Measurements from ENCODE around the gene HYDIN. TPM values are rescaled to one million over a fixed set of nuclear protein-coding genes. Genes with fewer than 3 reads are reported as not detected.

The HYDIN gene
- total RNA-seq, 1 experiment from 2014 or later = 0.50 TPM

DNA sequence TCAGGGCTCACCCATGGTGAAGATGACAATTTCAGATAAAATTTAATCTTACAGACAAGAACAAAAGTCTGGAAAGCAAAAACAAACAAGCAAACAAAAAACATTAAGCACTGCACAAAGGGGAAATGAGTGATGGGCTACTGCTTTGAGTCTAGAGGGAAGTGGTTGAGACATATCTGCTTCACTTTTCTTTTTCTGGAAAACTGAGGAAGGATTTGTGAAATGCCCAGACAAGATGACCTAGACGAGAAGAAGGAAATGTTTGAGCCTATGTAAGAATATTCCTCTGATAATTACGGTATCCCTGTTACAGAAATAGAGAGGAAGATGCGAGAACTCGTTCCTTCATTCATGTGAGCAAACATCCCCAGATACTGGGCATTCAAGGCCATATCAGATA is 11.5 kb upstream of the HYDIN start:
- in situ Hi-C loops (cut with HindIII; ENCODE audit: low pct_unique_long_range_greater_than_20kb, low sequenced_read_pairs) = no loop called here
- no peak for DNase-seq (ENCODE audit: low read depth, low spot score)

DNA sequence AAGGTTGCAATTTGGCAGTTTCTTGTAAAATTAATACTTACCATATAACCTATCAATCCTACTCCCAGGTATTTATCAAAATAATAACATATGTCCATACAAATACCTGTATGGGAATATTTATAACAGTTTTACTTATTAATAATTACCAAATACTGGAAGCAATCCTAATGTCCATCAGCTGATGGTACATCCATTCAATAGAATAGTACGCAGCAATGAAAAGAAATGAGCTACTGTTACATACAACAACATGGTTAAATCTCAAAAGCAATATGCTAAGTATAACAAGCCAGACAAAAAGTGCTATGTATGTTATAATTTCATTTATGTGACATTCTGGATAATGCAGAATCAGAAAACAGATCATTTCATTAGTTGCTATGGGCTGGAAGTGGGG is 1.2 kb downstream of the HYDIN start:
- in situ Hi-C loops (cut with HindIII; ENCODE audit: low pct_unique_long_range_greater_than_20kb, low sequenced_read_pairs) = no loop called here
- no peak for DNase-seq (ENCODE audit: low read depth, low spot score)

DNA sequence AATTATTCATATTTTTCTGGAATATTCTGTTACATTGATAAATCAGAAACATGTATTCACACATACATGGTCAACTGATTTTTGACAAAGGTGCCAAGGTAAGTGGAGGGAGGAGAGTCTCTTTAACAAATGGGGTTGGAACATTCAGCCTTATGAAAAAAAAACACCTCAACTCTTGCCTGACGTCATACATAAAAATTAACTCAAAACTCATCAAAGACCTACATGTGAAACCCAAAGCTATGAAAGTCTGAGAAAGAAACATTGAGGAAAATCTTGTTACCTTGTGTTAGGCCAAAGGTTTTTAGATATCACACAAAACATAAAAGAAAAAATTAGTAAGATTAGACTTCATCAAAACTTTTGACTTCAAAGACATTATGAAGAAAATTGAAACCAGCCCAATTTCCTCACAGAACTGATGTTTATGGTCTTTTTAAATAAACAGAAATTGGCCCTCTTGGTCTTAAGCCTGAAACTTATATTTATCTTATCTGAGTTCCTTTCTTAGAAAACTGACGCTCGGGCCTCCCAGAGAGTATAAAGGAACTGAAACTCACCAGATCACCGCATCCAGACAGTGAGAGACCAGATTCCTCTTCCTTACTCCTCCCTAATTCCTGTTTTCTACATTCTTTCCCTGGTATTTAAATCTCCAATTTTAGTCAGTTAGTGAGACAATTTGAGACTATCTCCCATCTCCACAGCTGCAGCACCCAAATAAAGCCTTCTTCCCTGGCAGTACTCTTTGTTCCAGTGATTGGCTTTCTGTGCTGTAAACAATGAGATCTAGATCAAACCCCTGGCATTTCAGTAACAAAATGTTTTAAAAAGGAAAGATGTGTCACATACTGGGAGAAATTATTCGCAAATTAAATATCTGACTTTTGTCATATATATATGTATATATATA is 4.0 kb downstream of the HYDIN start:
- in situ Hi-C loops (cut with HindIII; ENCODE audit: low pct_unique_long_range_greater_than_20kb, low sequenced_read_pairs) = no loop called here
- DNase-seq (ENCODE audit: low read depth, low spot score) = no peak

DNA sequence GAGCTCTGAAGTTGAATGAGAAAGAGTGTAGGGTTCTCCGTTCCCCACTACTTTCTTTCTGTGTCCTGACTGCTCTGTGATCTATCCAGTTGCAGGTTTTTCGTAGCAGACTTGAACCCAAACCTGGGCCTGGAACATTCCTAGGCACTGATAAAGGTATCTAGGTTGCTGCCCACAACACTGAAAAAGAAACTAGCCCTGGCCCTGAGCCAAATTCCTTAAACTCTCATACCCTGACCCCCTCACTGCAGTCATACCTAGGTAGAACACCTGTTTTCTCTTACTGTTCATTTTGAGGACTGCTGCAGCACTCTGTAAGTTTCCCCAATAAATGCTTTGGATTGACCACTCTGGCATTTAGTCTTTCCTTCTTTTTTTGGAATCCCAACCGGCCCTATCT is 5.4 kb downstream of the HYDIN start:
- in situ Hi-C loops (cut with HindIII; ENCODE audit: low pct_unique_long_range_greater_than_20kb, low sequenced_read_pairs) = no loop called here
- no peak for DNase-seq (ENCODE audit: low read depth, low spot score)

DNA sequence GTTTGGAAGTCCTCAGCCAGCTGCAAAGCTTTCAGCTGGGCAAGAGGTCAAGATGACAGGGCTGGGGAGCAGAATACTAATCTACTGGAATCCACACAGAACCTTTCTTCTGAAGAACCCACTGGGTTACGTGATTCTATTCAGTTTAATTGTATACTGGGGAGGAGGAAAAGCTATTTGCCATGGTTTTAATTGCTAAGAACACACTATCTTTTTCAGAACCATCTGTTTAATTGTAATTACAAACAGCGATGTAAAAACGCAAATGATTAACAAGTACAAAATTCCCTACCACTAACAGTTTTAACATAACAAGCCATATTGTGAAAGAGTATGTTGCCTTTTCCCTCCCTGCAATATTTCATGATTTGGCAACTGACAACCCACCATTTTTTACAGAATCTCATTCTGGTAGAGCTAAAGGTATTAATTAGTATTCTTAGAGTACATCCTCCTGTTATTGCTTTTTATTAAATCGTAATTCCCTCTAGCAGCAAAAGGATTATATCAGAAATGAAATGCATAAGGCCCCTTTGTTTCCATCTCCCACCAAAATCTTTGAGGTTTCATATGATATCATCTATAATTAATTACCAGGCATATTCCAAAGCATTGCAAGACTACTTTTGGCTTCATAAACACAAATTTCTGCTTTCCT is 12.1 kb downstream of the HYDIN start:
- DNase-seq (ENCODE audit: low read depth, low spot score) = no peak
- in situ Hi-C loops (cut with HindIII; ENCODE audit: low pct_unique_long_range_greater_than_20kb, low sequenced_read_pairs) = no loop called here

DNA sequence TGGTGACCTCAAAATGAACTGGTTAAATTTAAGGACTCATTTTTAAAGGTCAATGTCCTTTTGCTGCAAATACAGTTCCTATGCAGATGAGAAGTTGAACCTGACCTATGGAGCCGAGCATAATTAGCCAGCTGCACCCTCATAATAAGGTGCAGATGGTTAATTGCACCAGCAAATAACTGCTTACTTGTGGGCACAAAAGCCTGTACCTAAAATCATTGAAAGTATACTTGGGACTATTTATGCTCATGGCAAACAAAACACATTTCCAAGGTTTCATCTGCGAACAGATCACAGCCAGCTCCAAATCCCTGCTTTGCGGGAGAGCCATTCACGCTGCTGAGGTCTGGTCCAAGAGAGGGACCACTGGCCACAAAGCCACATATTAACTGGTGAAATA is 13.0 kb downstream of the HYDIN start:
- DNase-seq (ENCODE audit: low read depth, low spot score) = no peak
- in situ Hi-C loops (cut with HindIII; ENCODE audit: low pct_unique_long_range_greater_than_20kb, low sequenced_read_pairs) = no loop called here

DNA sequence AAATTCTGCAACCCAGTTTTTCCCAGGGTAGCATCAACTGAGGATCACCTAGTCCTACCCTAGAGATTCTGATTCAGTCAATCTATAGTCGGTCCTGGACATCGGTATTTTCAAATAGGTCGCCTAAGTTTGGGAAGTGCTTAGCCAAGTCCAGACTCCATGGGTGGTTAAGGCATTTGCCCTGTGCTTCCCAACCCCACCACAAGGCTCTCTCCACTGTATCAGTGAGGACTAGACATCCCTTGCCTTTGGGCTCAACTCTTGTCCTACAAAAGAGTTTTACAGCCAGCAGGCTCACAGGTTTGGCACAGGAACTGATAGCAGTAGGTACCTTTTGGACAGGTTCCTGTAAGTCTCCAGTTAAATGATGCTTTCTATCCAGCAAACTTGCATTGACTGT is 13.8 kb downstream of the HYDIN start:
- in situ Hi-C loops (cut with HindIII; ENCODE audit: low pct_unique_long_range_greater_than_20kb, low sequenced_read_pairs) = no loop called here
- DNase-seq (ENCODE audit: low read depth, low spot score) = peak; percentile 16

DNA sequence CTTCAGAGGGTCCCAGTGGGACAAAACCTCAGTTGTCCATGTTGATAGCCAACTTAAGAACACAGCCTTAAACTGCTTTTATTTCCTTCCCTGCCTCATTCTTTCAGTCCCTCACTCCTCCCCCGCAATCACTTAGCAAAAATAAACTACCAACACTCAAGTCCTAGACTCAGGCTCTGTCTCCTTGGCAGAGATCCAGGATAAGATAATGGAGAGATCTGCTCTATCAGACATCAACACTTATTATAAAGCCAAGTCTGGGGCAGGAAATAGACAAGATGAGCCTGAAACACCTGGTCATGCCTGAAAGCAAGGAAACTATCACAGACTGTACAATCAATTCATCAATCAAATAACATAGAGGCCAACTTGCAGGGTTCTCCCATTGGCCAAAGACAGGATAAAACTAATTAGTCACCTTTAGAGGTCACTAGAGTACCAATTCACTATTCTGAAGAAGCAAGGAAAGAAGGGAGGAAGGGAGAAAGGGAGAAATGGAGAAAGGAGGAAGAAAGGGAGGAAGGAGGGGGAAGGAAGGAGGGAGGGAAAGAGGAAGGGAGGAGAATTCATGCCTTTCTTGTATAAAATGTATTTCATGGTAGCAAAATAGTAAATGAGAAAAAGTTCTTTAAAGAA is 15.7 kb downstream of the HYDIN start:
- in situ Hi-C loops (cut with HindIII; ENCODE audit: low pct_unique_long_range_greater_than_20kb, low sequenced_read_pairs) = no loop called here
- DNase-seq (ENCODE audit: low read depth, low spot score) = peak; percentile 48

DNA sequence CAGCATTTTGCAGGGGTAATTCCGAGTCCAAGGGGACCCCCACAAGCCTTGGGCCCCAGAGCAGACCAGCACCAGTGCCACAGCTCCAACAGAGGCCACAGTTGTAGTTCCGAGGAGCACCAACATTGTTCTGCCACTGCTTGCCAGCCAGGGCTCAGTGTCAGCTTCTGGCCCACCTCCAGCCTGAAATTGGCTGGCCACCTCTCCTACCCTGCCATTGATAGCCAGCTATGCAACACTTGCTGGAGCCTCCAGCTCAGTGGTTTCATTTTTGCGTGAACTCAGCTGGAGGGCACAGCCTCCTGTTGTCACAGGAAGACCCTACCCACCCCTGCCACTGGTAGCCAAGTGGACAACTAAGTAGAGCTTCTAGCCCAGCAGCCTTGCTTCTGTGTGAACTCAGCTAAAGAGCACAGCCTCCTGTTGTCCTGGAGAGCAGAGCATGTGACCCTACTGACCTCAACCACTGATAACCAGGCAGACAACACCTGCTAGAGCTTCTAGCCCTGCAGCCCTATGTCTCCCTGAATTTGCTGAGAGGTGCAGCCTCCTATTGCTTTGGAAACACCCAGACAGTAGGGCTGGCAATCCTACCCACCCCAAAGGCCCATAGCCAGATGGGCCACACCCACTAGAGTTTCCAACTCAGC is 24.9 kb downstream of the HYDIN start:
- no peak for DNase-seq (ENCODE audit: low read depth, low spot score)
- in situ Hi-C loops (cut with HindIII; ENCODE audit: low pct_unique_long_range_greater_than_20kb, low sequenced_read_pairs) = no loop called here

DNA sequence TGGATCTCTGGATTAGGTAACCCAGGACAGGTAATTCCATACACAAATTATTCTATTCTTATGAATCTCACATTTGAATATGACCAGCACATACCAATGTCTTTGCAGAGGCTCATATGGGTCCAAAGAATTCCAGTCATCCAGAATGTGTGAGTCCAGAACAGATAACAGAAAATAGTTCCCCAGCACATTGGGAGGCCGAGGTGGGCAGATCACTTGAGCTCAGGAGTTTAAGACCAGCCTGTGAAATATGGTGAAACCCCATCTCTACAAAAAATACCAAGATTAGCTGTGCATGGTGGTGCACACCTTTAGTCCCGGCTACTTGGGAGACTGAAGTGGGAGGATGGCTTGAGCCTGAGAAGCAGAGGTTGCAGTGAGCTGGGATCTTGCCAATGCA is 26.9 kb downstream of the HYDIN start:
- in situ Hi-C loops (cut with HindIII; ENCODE audit: low pct_unique_long_range_greater_than_20kb, low sequenced_read_pairs) = no loop called here
- no peak for DNase-seq (ENCODE audit: low read depth, low spot score)

DNA sequence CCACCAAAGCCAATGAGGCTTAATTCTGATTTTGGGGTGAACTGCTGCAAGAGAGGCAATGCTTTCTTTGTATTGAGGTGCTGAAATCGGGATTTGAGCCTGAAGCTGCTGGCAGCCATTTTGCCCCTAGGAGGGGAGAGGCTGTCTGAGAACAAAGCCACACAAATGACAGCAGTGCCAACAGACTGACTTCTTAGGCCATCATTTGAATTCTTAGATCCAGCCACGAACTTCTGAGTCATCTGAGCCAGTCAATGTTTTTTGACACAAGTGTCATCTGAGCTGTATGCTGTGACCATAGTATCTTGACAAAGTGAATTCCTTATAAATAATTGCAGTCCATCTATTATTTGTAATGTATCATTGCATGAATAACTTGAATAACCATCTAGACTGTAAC is 29.0 kb downstream of the HYDIN start:
- in situ Hi-C loops (cut with HindIII; ENCODE audit: low pct_unique_long_range_greater_than_20kb, low sequenced_read_pairs) = no loop called here
- DNase-seq (ENCODE audit: low read depth, low spot score) = no peak

DNA sequence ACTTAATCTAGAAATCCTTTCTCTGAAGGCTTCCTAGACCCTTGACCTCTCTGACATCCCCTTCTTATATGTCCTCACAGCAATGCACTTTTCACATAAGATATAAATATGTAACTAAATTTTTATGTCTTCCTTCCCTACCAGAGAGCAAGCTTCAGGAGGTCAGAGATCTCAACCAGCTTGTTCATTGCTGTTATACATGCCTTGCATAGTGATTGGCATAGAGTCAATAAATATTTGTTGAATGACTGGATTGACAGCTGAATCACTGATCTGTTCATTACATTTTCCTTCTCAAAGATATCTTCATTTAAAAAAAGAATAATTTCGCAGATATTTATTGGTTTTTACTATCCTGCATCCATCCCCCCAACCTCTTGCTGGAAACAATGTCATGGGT is 29.5 kb downstream of the HYDIN start:
- no peak for DNase-seq (ENCODE audit: low read depth, low spot score)
- in situ Hi-C loops (cut with HindIII; ENCODE audit: low pct_unique_long_range_greater_than_20kb, low sequenced_read_pairs) = no loop called here

DNA sequence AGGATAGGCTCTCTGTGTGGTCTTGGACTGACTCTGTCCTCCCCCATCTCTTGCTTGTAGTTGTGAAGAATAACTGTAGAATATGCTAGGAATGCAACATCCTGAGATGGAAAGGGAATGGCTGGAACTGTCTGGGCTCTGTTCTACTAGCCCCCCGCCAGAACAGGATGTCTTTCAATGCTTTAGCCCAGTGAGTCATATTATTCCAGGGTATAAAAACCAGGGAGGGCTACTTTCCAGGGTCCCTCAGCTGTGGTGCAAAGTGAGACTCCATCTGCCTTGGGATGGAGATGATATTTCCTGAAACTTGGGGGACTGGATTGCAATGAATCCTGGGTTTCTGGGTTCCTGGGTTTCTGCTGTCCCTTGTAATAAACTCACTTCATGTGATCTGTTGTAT is 32.1 kb downstream of the HYDIN start:
- no peak for DNase-seq (ENCODE audit: low read depth, low spot score)
- in situ Hi-C loops (cut with HindIII; ENCODE audit: low pct_unique_long_range_greater_than_20kb, low sequenced_read_pairs) = no loop called here

DNA sequence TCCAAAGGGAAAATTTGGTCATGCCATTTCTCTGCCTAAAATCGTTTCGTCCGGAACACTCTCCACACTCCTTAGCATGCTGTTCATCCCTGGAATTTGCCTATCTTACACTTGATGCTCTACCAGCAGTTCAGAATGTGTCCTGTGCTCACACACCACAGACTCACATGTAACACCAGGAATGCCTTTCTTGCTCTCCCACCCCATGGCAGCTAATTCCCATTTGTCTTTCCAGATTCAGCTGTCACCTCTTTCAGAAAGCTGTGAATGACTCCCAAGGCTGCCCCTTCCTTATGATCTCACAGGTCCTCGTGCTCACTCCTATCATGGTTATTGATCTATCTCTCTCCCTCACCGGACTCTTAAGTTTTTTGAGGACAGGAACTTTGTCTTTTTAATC is 38.1 kb downstream of the HYDIN start:
- in situ Hi-C loops (cut with HindIII; ENCODE audit: low pct_unique_long_range_greater_than_20kb, low sequenced_read_pairs) = no loop called here
- DNase-seq (ENCODE audit: low read depth, low spot score) = no peak

DNA sequence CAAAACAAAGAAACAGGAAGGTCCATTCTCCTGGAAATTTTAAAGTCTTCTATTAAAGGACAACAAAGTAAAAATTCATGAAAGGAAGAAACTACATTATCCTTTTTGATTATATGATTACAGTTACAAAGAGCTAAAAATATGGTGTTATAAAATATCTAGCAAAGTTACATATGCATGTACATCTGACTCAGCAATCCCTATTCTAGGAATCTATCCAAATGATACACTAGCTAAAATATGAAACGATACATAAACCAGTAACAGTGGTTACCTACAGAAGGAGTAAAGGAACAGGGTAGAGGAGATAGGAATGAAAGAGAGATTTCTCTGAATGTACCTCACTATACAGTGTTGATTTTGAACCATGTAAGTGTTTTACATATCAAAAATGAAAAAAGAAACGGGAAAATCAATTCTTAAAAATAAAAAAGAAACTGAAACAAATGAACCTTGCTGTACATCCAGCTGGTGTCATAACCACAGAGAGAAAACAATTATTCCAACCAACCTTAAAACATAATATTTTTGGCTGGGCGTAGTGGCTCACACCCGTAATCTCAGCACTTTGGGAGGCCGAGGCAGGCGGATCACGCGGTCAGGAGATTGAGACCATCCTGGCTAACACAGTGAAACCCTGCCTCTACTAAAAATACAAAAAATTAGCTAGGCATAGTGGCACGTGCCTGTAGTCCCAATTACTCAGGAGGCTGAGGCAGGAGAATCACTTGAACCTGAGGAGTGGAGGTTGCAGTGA is 41.4 kb downstream of the HYDIN start:
- DNase-seq (ENCODE audit: low read depth, low spot score) = no peak
- in situ Hi-C loops (cut with HindIII; ENCODE audit: low pct_unique_long_range_greater_than_20kb, low sequenced_read_pairs) = no loop called here

DNA sequence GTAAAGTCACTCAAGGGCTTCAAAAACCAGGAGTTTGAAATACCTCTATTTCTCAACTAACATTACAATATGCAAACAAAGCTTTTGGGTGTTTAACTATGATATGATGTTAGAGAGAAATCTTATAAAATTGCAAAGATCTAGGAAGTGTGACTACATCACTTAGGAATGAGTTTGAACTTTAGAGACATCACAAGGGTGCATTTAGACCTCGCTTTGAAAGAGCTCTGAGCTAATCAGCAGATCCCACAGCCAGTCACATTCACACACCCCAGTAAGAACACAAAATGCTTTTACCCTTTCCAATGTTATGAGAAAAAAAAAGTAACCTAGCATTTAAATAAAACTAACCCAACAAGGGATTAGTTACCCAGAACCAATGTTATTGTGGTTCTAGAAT is 45.2 kb downstream of the HYDIN start:
- in situ Hi-C loops (cut with HindIII; ENCODE audit: low pct_unique_long_range_greater_than_20kb, low sequenced_read_pairs) = no loop called here
- DNase-seq (ENCODE audit: low read depth, low spot score) = peak; percentile 44

DNA sequence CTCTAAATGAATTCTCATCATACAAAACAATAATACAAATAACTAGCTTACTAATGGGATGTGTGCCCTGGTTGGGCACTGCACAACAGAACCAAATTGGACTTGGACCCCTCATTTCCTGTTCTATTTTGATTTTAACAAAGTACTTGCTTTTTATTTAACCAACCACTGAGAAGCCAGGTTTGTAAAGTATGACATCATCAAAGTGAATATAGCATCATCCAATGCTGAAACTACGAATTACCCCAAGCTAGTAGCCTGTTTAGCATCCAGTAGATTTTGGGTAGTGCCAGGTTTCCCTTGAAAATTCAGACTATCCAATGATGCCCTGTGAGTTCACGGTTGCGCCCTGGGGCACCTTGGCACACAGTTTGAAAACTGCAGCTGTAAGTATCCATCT is 51.0 kb downstream of the HYDIN start:
- no peak for DNase-seq (ENCODE audit: low read depth, low spot score)
- in situ Hi-C loops (cut with HindIII; ENCODE audit: low pct_unique_long_range_greater_than_20kb, low sequenced_read_pairs) = no loop called here

All from SK-MEL-5 (cell line).